ENCODE results near the gene SFRP4.

GRCh38 chr7:37918526-37918925 is 1.9 kb upstream of the SFRP4 start:
- peak; percentile 37 for TF ChIP-seq CTCF (IDR thresholded peaks at IDR 0.05)
- no peak for TF ChIP-seq ZFX (IDR thresholded peaks at IDR 0.05; ENCODE audit: borderline replicate concordance)
